Activated T-cell treated with anti-CD3 and anti-CD28 coated beads, Interleukin-2, amount 50 U/mL, for 4 hours (primary cell): ENCODE data around the gene FAM163A. TPM values are rescaled to one million over a fixed set of nuclear protein-coding genes. Genes with fewer than 3 reads are reported as not detected.
"Not testable (repeated sequence)": the region's sequence is repeated elsewhere in the genome, so short reads cannot be mapped to it uniquely, and the experiment has no call there.

Experiments
- ATAC-seq, 2 donors: fragments of 200-7000 bp; cut with Tn5 transposase; one replicate each; pipeline ENCODE4 v1.10.0; 2021
- DNase-seq: peaks from one replicate; pipeline ENCODE4 v3.0.0-alpha.2; 2020
- H3K27me3 Mint-ChIP-seq: one replicate; pipeline ENCODE4 v1.8.0; 2021; ENCODE audit warnings: low read depth, mixed read lengths
- H3K36me3 Mint-ChIP-seq: one replicate; pipeline ENCODE4 v1.8.0; 2022; ENCODE audit warnings: mixed read lengths; ENCODE audit not compliant: insufficient read depth
- H3K4me1 Mint-ChIP-seq: one replicate; pipeline ENCODE4 v1.8.0; 2021; ENCODE audit warnings: low read depth, mixed read lengths
- H3K4me3 Mint-ChIP-seq: one replicate; pipeline ENCODE4 v1.8.0; 2021; ENCODE audit warnings: mild to moderate bottlenecking, moderate library complexity, mixed read lengths
- H3K9me3 Mint-ChIP-seq: one replicate; pipeline ENCODE4 v1.8.0; 2021; ENCODE audit warnings: mixed read lengths
- total RNA-seq, 3 donors: library from RNA; stranded (reverse); gene quantifications; one replicate each; pipeline ENCODE4 v1.2.1, GENCODE V29; 2021

Gene FAM163A
- not detected for total RNA-seq

DNA sequence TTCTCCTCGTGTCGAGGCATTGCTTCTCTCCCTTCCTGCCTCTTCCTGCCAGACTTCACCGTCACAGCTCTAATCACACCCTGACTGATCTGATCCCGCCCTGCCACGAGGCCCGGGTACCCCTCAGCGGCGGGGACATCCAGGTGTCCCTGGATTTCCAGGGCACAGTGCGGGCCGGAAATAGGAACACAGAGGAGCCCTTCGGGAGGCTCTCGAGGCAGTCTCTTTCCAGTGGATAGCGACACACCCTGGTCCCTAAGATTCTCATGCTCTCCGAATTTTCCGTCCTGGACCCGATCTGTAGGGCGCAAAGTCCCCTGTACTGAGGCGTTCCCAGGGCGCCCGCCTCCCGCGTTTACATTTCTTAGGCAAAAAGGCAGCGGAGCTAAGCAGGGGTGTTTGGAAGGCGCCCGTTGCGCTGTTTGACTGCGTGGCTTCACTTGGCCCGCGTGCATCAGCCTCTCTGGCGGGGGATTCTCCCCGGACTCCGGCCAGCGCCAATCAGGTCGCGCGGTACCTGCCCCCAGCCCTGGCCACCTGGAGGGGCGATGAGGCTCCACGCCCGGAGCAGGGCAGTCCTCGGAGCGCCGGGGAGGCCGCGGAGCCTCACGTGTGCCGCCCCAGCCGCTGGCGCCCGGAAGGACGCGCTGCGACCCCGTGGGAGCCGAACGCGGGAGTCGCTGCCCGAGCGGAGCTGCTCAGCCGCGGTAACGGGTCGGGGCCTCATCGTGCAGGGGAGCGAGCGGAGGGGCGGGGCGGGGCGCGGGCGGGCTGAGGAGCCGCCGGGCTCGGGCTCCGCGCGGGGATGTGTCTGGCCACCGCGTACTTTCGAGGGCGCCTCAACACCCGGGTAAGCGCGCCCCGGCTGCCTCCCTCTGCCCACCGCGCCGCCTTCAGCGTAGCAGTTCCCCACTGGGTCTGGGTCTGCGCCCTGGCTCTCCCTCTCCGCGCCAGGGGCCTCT lies at the start of gene FAM163A:
FAM163A (plus strand) TSS at position 575 of the 962 bp plus-strand sequence. CDS start 69,807 bp downstream, outside the sequence.
- peaks cover 8% of the 10 kb centered on the region for H3K4me1 Mint-ChIP-seq
- H3K27me3 Mint-ChIP-seq: peaks cover 72% of the 10 kb centered on the region
- peak; percentile 47 to 67 for ATAC-seq
- no peak for DNase-seq
- H3K36me3 Mint-ChIP-seq: no peaks in the 10 kb centered on the region
- no peaks in the 10 kb centered on the region for H3K9me3 Mint-ChIP-seq
- H3K4me3 Mint-ChIP-seq: peak within 1 kb of the TSS; percentile 55

GRCh38 chr1:179694530-179694929 lies 48.6 kb upstream of the FAM163A start:
- peaks cover 15% of the 10 kb centered on the region for H3K27me3 Mint-ChIP-seq
- DNase-seq, H3K4me1 Mint-ChIP-seq, H3K4me3 Mint-ChIP-seq, H3K36me3 Mint-ChIP-seq, ATAC-seq, H3K9me3 Mint-ChIP-seq: not testable (repeated sequence)

DNA sequence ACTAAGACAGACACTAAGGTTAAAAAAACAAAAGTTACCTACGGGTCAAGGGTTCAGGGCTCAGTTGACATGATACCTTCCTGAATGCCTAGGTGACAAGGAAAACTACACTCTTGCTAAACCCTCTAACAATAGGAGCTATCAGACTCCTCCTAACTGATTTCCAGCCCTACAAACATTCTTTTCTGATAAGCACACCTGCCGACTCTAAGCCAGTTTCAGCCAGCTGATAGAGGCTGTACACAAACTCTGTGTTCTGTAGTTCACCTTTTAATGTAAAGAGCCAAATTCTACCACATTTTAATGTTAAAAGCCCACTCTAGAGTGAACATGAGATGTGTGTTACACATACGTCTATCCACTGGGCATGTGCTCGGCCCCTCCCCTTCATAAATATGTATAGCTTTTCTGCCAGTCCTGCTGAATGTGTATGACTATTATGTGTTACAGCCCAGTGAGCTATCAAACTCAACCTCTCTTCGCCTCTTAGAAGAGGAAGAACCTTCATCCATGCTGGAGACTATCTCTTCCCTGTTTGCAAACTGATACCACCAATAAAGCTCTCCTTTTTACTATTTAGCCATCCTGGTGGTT lies 40.0 kb upstream of the FAM163A start:
- Mint-ChIP-seq H3K36me3 (no peaks in the 10 kb centered on the region), H3K9me3 (no peaks in the 10 kb centered on the region), H3K27me3 (peaks cover 3% of the 10 kb centered on the region), H3K4me1 (peaks cover 2% of the 10 kb centered on the region), H3K4me3 (no peak overlapping the region)
- no peak for ATAC-seq
- no peak for DNase-seq

DNA sequence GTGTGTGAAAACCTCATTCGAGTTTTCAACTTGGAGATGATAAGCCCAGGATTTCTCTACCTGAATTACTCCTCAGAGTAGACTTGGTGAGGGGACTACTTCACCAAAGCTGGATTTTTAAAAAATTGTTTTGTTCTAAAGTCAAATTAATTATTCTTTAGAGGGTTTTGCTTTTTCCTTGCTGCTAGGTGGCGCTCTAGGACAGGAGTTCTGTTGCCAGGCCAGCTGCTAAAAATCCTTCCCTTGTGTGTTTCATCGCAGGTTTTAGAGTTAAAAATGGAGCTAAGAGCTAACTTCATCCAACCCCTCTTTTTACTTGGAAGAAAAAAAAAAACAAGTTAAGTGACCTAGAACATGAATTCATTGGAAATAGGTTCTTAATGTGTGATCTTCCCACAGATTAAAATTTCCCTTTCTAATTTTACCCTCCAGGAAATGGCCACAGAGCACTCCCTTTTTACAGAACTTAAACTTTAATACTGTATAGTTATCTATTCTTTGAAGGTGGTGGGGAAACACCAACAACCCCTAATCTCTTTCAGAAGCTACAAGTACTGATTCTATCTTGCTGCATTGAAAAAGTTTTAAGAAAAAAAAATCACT lies 36.7 kb upstream of the FAM163A start:
- no peaks in the 10 kb centered on the region for H3K36me3 Mint-ChIP-seq
- H3K4me3 Mint-ChIP-seq: no peak overlapping the region
- no peaks in the 10 kb centered on the region for H3K9me3 Mint-ChIP-seq
- H3K27me3 Mint-ChIP-seq: no peaks in the 10 kb centered on the region
- DNase-seq (peak; percentile 49), ATAC-seq (no peak)
- peaks cover 13% of the 10 kb centered on the region for H3K4me1 Mint-ChIP-seq

DNA sequence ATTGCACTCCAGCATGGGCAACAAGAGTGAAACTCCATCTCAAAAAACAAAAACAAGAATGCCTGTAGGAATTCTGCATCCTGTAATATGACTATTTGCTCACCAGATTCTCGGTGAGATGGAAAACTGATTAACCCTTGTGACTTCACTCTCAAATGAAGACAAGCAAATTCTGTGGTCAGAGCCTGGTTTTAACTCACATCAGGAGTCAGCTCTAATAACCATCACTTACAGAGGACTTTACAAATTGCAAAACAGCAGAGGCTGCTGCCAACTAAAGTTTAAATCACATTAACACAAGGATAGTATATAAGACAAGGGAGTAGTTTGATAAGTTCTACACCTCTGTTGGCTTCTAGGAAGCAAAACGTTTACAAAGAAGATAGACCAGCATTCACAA lies 35.7 kb upstream of the FAM163A start:
- H3K4me3 Mint-ChIP-seq: no peak overlapping the region
- no peaks in the 10 kb centered on the region for H3K27me3 Mint-ChIP-seq
- H3K4me1 Mint-ChIP-seq: peaks cover 13% of the 10 kb centered on the region
- no peak for ATAC-seq
- H3K36me3 Mint-ChIP-seq: no peaks in the 10 kb centered on the region
- no peak for DNase-seq
- no peaks in the 10 kb centered on the region for H3K9me3 Mint-ChIP-seq

- ATAC-seq: no peak
- Mint-ChIP-seq H3K36me3 (no peaks in the 10 kb centered on the region), H3K27me3 (no peaks in the 10 kb centered on the region), H3K4me1 (peaks cover 13% of the 10 kb centered on the region), H3K9me3 (peaks cover 7% of the 10 kb centered on the region), H3K4me3 (no peak overlapping the region)
- no peak for DNase-seq
These were observed 34.5 kb upstream of the FAM163A start for GRCh38 chr1:179708434-179709195.

DNA sequence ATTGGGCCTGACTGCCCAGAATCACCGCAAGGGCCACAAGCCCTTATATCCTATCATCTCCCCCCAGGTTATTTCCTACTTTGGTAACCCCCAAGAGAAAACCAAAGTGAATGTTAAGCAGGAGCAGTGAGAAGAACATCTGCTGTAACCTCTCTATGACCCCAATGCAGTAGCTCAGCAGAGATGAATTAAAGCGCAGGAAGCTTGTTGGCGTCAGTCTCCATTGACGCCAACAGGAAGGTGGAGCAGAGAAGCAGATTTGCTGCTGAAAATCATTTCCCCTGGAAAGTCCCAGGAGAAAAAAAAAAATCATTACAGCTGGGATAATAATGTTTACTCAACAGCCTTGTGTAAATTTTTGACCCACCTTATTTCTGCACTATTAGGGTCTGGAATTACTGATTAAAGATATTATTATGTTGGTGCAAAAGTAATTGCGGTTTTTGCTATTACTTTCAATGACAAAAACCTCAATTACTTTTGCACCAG lies 33.2 kb upstream of the FAM163A start:
- peak; percentile 32 to 55 for ATAC-seq

DNA sequence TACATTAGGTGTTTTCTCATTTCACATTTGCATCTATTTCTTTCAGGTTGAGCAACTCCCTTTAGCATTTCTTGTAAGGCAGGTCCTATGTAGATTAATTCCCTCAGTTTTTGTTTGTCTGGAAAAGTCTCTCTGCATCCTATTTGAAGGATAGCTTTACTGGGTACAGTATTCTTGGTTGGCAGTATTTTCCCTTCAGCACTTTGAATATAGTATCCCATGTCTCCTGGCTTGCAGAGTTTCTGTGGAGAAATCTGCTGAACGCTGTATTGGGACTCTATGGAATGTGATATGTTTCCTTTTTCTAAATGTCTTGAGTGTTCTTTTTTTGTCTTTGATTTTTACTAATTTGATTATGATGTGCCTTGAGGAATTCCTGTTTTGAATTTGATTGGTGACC lies 28.9 kb upstream of the FAM163A start:
- H3K4me3 Mint-ChIP-seq: no peak overlapping the region
- H3K36me3 Mint-ChIP-seq: peaks cover 5% of the 10 kb centered on the region
- peaks cover 3% of the 10 kb centered on the region for H3K27me3 Mint-ChIP-seq
- DNase-seq: no peak
- peaks cover 8% of the 10 kb centered on the region for H3K4me1 Mint-ChIP-seq
- no peak for ATAC-seq
- peaks cover 56% of the 10 kb centered on the region for H3K9me3 Mint-ChIP-seq

More for the DNA sequence above, 33.2 kb upstream of the FAM163A start:
- H3K4me1 Mint-ChIP-seq: peaks cover 13% of the 10 kb centered on the region
- H3K27me3 Mint-ChIP-seq: no peaks in the 10 kb centered on the region
- peaks cover 18% of the 10 kb centered on the region for H3K9me3 Mint-ChIP-seq
- no peak overlapping the region for H3K4me3 Mint-ChIP-seq
- no peak for DNase-seq
- H3K36me3 Mint-ChIP-seq: no peaks in the 10 kb centered on the region

DNA sequence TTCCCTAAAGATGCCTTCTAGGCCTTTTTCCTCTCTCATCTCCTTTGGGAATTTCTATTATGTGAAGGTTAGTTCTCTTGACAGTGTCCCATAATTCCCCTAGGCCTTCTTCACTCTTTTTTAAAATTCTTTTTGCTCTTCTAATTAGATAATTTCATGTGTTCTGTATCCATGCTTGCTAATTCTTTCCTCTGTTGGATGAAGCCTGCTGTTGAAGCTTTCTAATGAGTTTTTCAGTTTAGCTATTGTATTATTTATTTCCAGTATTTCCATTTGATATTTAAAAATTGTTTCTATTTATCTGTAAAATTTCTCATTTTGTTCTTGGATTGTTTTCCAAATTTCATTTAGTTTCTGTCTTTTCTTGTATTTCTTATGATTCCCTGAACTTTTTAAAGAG lies 28.5 kb upstream of the FAM163A start:
- DNase-seq (no peak), ATAC-seq (no peak)
- peaks cover 3% of the 10 kb centered on the region for H3K27me3 Mint-ChIP-seq
- peaks cover 5% of the 10 kb centered on the region for H3K36me3 Mint-ChIP-seq
- H3K9me3 Mint-ChIP-seq: peaks cover 61% of the 10 kb centered on the region
- H3K4me1 Mint-ChIP-seq: peaks cover 3% of the 10 kb centered on the region
- H3K4me3 Mint-ChIP-seq: no peak overlapping the region

GRCh38 chr1:179719272-179719671 lies 23.8 kb upstream of the FAM163A start:
- H3K36me3 Mint-ChIP-seq: peaks cover 5% of the 10 kb centered on the region

DNA sequence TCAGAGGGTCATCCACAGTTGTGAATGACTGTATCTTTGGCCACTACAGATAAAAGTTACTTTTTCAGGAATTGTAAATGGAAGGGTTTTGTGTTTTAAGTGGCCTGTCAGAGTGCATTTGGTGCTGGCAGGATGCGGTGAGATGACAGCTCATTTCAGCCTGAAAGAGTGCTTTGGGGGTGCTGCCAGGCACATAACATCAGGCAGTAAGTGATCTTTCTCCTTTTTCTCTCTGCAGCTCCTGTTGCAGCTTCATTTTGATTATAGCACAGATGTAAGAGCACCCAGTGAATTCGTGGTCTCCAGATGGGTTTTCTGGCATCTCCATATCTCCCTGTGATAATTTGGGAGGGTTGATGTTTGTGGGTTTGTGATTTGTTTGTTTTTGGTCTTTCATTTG lies 14.8 kb upstream of the FAM163A start:
- ATAC-seq (no peak), DNase-seq (no peak)
- Mint-ChIP-seq H3K9me3 (no peaks in the 10 kb centered on the region), H3K4me1 (no peaks in the 10 kb centered on the region), H3K4me3 (no peak overlapping the region), H3K27me3 (peaks cover 11% of the 10 kb centered on the region), H3K36me3 (no peaks in the 10 kb centered on the region)

More at GRCh38 chr1:179719272-179719671, 23.8 kb upstream of the FAM163A start:
- no peak overlapping the region for H3K4me3 Mint-ChIP-seq
- H3K27me3 Mint-ChIP-seq: peaks cover 3% of the 10 kb centered on the region
- no peaks in the 10 kb centered on the region for H3K4me1 Mint-ChIP-seq
- ATAC-seq: no peak
- no peak for DNase-seq
- H3K9me3 Mint-ChIP-seq: peaks cover 66% of the 10 kb centered on the region

DNA sequence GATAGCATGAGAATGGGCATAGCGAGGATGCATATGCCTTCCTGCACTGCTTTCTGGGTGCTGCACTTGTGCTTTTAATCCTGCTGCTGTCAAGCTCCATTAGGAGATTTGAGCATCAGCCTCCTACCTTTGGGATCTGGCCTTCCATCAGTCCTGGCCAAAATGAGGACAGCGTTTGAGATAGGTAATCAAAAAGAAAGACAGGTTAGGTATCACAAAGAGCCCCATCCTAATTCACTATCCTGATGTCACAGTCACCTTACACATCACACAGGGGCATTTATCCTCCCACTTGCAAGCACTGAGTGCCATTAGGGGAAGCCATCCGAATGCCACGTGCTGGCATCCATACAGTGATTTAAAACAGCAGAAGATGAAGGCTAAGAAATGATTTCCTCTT lies 13.2 kb upstream of the FAM163A start:
- Mint-ChIP-seq H3K4me1 (no peaks in the 10 kb centered on the region), H3K9me3 (no peaks in the 10 kb centered on the region), H3K27me3 (peaks cover 11% of the 10 kb centered on the region), H3K36me3 (no peaks in the 10 kb centered on the region), H3K4me3 (no peak overlapping the region)
- no peak for DNase-seq
- ATAC-seq: no peak

DNA sequence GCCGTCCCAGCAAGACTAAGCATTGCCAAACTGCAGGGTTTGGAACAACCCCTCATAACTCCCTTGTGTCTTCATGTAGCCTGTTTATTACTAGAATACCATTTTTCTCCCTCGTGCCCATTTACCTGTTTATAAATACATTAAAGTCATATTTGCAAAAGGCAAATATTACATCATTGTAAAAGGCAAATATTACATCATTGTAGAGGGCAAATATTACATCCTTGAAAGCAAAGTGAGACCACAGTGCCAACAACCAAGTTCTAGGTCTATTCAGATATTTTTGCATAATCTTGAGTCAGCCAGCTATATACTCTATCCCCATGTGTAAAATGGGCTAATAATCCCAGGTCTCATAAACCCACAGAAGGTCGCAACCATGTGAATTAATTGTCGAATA lies 11.4 kb upstream of the FAM163A start:
- no peak for ATAC-seq

DNA sequence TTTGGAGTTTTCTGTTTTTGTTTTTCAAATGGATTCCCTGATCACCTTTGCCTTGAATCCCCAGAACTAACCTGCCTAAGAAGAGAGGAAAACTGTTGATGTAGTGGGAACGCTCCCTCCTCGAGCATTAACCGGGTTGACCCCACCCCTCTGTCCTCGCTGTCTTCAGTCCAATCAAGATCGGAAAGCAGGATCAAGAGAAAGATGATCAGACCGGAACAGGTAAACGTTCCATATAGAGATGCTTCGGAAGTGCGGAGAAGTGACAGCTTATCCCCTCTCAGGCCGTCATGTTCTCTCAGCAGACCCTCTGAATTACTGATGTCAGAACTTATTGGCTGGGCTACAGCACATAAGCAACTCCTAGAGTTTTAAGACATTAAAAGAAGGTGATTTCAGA lies 800 bp upstream of the FAM163A start:
- DNase-seq (no peak), ATAC-seq (no peak)
- peaks cover 76% of the 10 kb centered on the region for H3K27me3 Mint-ChIP-seq
- H3K9me3 Mint-ChIP-seq: no peaks in the 10 kb centered on the region
- H3K4me1 Mint-ChIP-seq: peaks cover 8% of the 10 kb centered on the region
- H3K36me3 Mint-ChIP-seq: no peaks in the 10 kb centered on the region
- H3K4me3 Mint-ChIP-seq: peak overlapping the region; percentile 55

More for the DNA sequence above, 11.4 kb upstream of the FAM163A start:
- H3K36me3 Mint-ChIP-seq: no peaks in the 10 kb centered on the region
- DNase-seq: no peak
- no peaks in the 10 kb centered on the region for H3K9me3 Mint-ChIP-seq
- H3K4me3 Mint-ChIP-seq: no peak overlapping the region
- peaks cover 18% of the 10 kb centered on the region for H3K27me3 Mint-ChIP-seq
- H3K4me1 Mint-ChIP-seq: no peaks in the 10 kb centered on the region
